A673 (cell line): ENCODE data around the gene ALDH3B1.
"Not testable (repeated sequence)": the region's sequence is repeated elsewhere in the genome, so short reads cannot be mapped to it uniquely, and the experiment has no call there.

Source experiments
- CTCF ChIP-seq: fragments of 300-800, 200-600 bp; sonication (generic); conservative IDR thresholded peaks from 2 replicates; pipeline ENCODE4 v1.5.1; 2017; ENCODE audit warnings: low read depth, mild to moderate bottlenecking, antibody characterized with exemption, low read length, moderate library complexity, mixed read lengths
- EZH2 ChIP-seq: fragments of 200-600 bp; sonication (generic); IDR thresholded peaks from 2 replicates; pipeline ENCODE4 v1.6.1; 2017; ENCODE audit warnings: borderline replicate concordance, low read depth, mild to moderate bottlenecking, mixed read lengths, antibody characterized with exemption, low read length; ENCODE audit not compliant: poor library complexity, severe bottlenecking

- TF ChIP-seq CTCF, EZH2: not testable (repeated sequence)
These were observed 14.5 kb upstream of the ALDH3B1 start for GRCh38 chr11:67995579-67995978.
